Measurements from ENCODE around the gene NDST3.

DNA sequence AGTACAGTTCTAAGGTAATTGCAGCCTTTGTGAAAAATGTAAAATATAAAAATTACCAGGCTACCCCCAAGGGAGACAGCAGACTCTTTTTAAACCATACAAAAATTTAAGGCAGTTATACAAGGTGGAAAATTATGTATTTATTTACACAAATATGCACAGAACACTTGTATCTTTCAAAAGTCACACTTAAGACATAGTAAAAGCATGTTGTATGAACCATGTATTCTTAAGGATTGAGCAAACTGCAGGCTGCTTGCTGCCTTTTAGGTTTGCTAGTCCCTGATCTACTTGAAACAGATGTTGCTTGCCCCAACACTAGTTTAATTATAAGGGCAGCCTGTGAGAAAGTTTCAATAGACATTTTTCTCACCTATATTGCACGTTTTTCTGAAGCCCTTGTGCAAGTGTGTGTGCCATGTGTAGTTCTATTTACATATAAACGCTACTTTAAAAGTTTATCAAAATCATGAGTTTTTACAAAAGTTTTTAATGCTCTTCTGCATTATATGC lies 245.7 kb downstream of the NDST3 start:
- TF ChIP-seq EZH2 (IDR thresholded peaks at IDR 0.05) = no peak
- no peak for TF ChIP-seq POLR2AphosphoS5 (IDR thresholded peaks at IDR 0.05; ENCODE audit: borderline replicate concordance, low read depth, low read length)
